IMR-90 (cell line): ENCODE data around the gene ARID5A.

ENCODE experiments used
- CEBPB ChIP-seq: IDR thresholded peaks from 2 replicates; pipeline ENCODE4 v1.6.1; 2012; ENCODE audit warnings: low read depth, low read length, improper control_type of control experiment
- CTCF ChIP-seq: conservative IDR thresholded peaks from 2 replicates; pipeline ENCODE4 v1.5.1; 2012; ENCODE audit warnings: mild to moderate bottlenecking, low read depth, low read length, improper control_type of control experiment
- MXI1 ChIP-seq: IDR thresholded peaks from 2 replicates; pipeline ENCODE4 v1.6.1; 2012; ENCODE audit warnings: low read depth, mild to moderate bottlenecking, low read length, moderate library complexity, borderline replicate concordance
- NFE2L2 ChIP-seq: fragments of 150-350 bp; IDR thresholded peaks from 2 replicates; pipeline ENCODE4 v1.6.1; 2016; ENCODE audit warnings: low read depth, mild to moderate bottlenecking, low read length
- POLR2A ChIP-seq: IDR thresholded peaks from 2 replicates; pipeline ENCODE4 v1.6.1; 2012; ENCODE audit warnings: mild to moderate bottlenecking, low read depth, low read length
- RAD21 ChIP-seq: IDR thresholded peaks from 2 replicates; pipeline ENCODE4 v1.6.1; 2012; ENCODE audit warnings: low read length, improper control_type of control experiment
- RFX5 ChIP-seq: IDR thresholded peaks from 2 replicates; pipeline ENCODE4 v1.8.0; 2012; ENCODE audit warnings: low read depth, mild to moderate bottlenecking, low read length, moderate library complexity
- SMC3 ChIP-seq: fragments of 150-350 bp; IDR thresholded peaks from 2 replicates; pipeline ENCODE4 v1.6.1; 2016; ENCODE audit warnings: low read depth, mild to moderate bottlenecking, antibody characterized with exemption, low read length, moderate library complexity
- TF ChIP-seq, protein P1 (sequence below): fragments of 150-350 bp; IDR thresholded peaks from 2 replicates; pipeline ENCODE4 v1.6.1; 2016; ENCODE audit warnings: low read depth, mild to moderate bottlenecking, low read length, moderate library complexity, borderline replicate concordance

GRCh38 chr2:96536445-96537065 lies at the start of gene ARID5A:
- TF ChIP-seq, protein P1, sequence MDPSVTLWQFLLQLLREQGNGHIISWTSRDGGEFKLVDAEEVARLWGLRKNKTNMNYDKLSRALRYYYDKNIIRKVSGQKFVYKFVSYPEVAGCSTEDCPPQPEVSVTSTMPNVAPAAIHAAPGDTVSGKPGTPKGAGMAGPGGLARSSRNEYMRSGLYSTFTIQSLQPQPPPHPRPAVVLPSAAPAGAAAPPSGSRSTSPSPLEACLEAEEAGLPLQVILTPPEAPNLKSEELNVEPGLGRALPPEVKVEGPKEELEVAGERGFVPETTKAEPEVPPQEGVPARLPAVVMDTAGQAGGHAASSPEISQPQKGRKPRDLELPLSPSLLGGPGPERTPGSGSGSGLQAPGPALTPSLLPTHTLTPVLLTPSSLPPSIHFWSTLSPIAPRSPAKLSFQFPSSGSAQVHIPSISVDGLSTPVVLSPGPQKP: no peak
- TF ChIP-seq RAD21 (no peak), CTCF (no peak), MXI1 (no peak; the same call in 1 of the 2 replicates), POLR2A (peak; percentile 96), NFE2L2 (no peak), CEBPB (no peak), RFX5 (no peak), SMC3 (no peak)
